Measurements from ENCODE around the gene LRTM1.

LRTM1 gene

DNA sequence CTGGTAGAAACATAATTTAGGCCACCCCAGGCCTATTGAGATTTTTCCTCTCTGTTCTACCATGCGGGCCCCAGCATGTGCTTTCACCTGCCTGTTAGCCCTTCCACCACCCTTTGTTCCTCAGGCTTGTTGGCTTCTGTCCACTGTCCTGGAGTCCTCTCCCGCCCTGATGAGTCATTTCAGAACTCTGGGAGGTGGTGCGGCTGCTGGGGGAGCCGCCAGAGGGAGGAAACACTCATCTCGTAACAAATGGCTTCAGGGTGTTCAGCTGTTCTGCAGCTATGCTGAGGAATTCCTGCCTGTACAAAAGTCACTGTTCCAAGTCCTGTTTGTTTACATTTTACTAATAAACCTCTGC, 36.3 kb downstream of the LRTM1 start:
- DNase-seq: no peak

GRCh38 chr3:54889731-54890130, 38.1 kb downstream of the LRTM1 start:
- ATAC-seq (no peak), DNase-seq (no peak)

More for the DNA sequence above, 36.3 kb downstream of the LRTM1 start:
- no peak for ATAC-seq

- ATAC-seq (no peak), DNase-seq (no peak)
These were observed 39.0 kb downstream of the LRTM1 start for GRCh38 chr3:54888873-54889272.

DNA sequence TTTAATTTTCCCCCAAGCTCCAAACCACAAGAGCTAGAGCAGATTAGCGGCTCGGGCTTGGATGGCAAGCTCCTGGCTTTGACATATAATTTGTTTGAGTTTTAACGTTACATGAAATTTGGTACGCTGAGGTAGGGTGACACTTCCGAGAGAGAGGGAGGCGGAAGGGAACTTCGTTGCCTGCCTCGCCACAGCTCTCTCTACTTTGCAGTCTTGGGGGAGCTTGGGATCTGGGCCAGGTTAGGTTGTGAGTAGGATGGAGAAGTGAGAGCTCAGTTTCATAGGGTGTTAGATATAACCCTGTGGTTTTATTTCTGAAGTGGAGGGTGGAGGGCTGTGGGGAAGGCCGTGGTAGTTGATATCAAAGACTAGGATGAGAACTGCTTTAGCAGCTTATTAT, 39.7 kb downstream of the LRTM1 start:
- DNase-seq (no peak), ATAC-seq (no peak)

DNA sequence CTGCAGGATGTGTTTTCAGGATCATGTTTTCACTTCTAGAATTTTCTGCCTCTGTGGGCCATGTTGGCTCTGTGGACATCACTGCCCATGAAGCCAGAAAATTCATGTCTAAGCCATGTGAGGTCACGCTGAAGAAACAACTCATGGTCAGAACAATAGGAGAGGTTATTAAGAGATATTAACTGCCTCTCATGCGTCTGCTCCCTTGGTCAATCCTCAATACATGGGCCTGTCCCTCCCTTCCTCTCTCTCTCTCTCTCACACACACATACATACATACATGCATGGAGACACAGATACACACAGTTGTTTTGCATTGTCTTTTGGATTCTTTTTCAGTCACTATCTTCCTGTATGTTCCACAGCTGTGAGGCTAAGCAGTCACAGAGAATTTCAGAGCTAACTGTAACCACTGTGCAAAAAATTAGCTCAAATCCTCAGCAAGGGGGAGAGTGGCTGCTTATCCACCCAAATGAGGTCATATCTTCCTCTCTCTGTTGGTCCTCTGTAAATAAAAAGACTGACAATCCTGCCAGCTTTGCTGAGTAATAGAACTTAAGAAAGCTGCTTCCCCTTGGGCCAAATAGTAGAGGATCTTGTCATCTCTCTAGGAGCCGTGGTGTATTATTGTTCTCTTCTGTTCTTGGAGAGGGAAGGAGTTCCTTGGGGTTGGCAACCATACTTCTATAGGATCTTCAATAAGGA, 45.6 kb downstream of the LRTM1 start:
- ATAC-seq (no peak), DNase-seq (no peak)

- ATAC-seq (no peak), DNase-seq (no peak)
These were observed 49.7 kb downstream of the LRTM1 start for GRCh38 chr3:54878145-54878544.

GRCh38 chr3:54877730-54878129, 50.1 kb downstream of the LRTM1 start:
- ATAC-seq (no peak), DNase-seq (no peak)

GRCh38 chr3:54876694-54877093, 51.2 kb downstream of the LRTM1 start:
- ATAC-seq (no peak), DNase-seq (no peak)

GRCh38 chr3:54875596-54876268, 52.1 kb downstream of the LRTM1 start:
- ATAC-seq (no peak), DNase-seq (no peak)

- no peak for ATAC-seq
These were observed 52.9 kb downstream of the LRTM1 start for GRCh38 chr3:54874816-54875556.

DNA sequence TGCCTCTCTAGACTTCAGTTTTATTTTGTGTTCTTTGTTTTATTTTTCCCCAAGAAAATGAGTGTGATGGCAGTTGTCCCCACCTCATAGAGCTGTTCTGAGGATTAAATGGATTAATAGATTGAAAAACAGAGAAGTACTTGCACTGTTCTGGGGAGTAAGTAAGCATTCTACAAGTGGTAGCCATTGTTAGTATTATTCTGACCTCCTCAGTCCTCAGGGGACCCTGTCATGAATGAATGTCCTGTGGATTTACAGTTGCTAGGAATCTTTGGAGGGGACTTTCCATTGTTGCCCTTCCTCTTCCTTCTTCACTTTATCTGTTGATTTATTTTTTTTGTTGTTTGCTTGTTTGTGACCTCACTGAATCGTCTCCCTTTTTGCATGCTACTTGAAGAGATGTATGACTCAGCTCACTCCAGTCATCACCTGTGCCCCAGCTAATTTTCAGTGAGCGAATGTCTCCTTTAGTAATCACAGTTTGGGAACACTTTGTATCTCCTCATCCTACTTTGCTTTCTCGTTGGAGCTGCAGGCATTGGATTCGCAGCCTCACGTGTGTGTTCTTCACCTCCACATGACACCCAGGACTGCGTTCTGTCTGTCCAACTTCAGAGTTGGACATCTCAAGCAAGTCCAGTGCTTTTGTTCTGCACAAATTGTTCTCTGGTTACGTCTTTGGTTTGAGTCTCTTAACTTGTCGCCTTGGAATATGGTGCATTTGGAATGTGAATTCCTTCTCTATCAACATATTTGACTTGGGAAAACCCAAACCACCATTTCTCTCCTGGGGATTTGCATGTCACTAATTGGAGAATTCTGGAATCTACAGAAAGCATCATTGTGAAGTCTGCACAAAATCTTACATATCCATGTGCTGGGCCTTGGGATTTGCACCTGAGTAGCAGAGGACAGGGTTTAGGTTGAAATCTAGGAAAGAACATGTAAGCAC, 54.5 kb downstream of the LRTM1 start:
- no peak for ATAC-seq
- no peak for DNase-seq

More at GRCh38 chr3:54874816-54875556, 52.9 kb downstream of the LRTM1 start:
- no peak for DNase-seq

DNA sequence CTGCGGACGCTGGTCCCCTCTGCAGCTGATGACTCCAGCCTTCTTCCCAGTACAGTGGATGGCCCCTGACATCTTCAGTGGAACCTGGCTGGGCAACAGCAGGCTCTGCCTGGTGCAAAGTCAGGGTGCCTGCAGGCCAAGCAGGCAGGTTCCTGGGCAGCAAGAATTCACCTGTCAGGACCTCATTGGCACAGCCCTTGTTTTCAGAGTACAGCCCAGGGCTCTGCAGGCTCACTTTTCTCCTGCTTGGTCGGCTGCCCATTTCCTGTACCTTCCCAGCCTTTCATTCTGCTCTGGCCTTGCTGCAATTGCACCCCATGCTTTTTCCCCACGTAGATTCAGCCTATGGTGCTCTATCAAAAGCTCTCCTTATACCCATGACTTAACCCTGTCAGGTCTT, 56.0 kb downstream of the LRTM1 start:
- ATAC-seq (no peak), DNase-seq (no peak)

GRCh38 chr3:54870423-54870822, 57.4 kb downstream of the LRTM1 start:
- ATAC-seq (no peak), DNase-seq (no peak)

All from stimulated activated naive CD8-positive, alpha-beta T cell treated with anti-CD3 and anti-CD28 coated beads, Interleukin-15, Interleukin-2, amounts not matched to agents 100 U/mL and 50 U/mL, for 24 hours (primary cell).